ENCODE data around the gene ZNF117.

ZNF117 gene

GRCh38 chr7:65002972-65003585 is 12.2 kb upstream of the ZNF117 start:
- H3K4me1 Mint-ChIP-seq (ENCODE audit: low read depth): peaks cover 35% of the 10 kb centered on the region
- H3K36me3 Mint-ChIP-seq: peaks cover 43% of the 10 kb centered on the region
- H3K4me3 Mint-ChIP-seq: no peak overlapping the region
- no peaks in the 10 kb centered on the region for H3K27me3 Mint-ChIP-seq
- H3K27ac Mint-ChIP-seq: no peak overlapping the region
- peaks cover 18% of the 10 kb centered on the region for H3K9me3 Mint-ChIP-seq (ENCODE audit: low read depth)

GRCh38 chr7:65001291-65001814 is 10.5 kb upstream of the ZNF117 start:
- peaks cover 32% of the 10 kb centered on the region for H3K9me3 Mint-ChIP-seq (ENCODE audit: low read depth)
- no peaks in the 10 kb centered on the region for H3K27me3 Mint-ChIP-seq
- H3K4me3 Mint-ChIP-seq: no peak overlapping the region
- H3K4me1 Mint-ChIP-seq (ENCODE audit: low read depth): peaks cover 27% of the 10 kb centered on the region
- peaks cover 47% of the 10 kb centered on the region for H3K36me3 Mint-ChIP-seq
- H3K27ac Mint-ChIP-seq: no peak overlapping the region

- Mint-ChIP-seq H3K27me3 (no peaks in the 10 kb centered on the region), H3K27ac (no peak overlapping the region), H3K36me3 (peaks cover 46% of the 10 kb centered on the region), H3K4me1 (ENCODE audit: low read depth) (peaks cover 12% of the 10 kb centered on the region), H3K9me3 (ENCODE audit: low read depth) (peaks cover 38% of the 10 kb centered on the region), H3K4me3 (no peak overlapping the region)
Measured at GRCh38 chr7:64999165-65000004, 8.5 kb upstream of the ZNF117 start.

DNA sequence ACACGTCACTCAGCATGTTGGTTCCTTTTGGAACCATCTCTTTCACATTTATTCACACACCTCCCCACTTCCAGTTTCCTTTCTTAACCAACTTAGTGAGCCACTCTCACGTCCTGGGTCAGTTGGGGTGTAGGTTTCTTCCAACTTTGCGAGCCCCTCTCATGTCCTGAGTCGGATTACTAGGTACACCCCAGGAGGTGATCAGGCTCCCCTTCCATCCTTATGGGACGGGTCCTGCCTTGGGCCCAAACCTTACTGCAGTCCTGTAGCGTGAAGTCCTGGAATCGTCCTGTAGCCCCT is 8.0 kb upstream of the ZNF117 start:
- Mint-ChIP-seq H3K27me3 (no peaks in the 10 kb centered on the region), H3K9me3 (ENCODE audit: low read depth) (peaks cover 40% of the 10 kb centered on the region)

GRCh38 chr7:64997927-64998391 is 7.1 kb upstream of the ZNF117 start:
- H3K9me3 Mint-ChIP-seq (ENCODE audit: low read depth): peaks cover 40% of the 10 kb centered on the region

More for the DNA sequence above, 8.0 kb upstream of the ZNF117 start:
- Mint-ChIP-seq H3K27ac (no peak overlapping the region), H3K4me3 (no peak overlapping the region), H3K4me1 (ENCODE audit: low read depth) (peaks cover 9% of the 10 kb centered on the region), H3K36me3 (peaks cover 45% of the 10 kb centered on the region)

GRCh38 chr7:64997164-64997908 is 6.5 kb upstream of the ZNF117 start:
- peaks cover 44% of the 10 kb centered on the region for H3K9me3 Mint-ChIP-seq (ENCODE audit: low read depth)
- no peak overlapping the region for H3K27ac Mint-ChIP-seq
- H3K36me3 Mint-ChIP-seq: peaks cover 38% of the 10 kb centered on the region
- no peak overlapping the region for H3K4me3 Mint-ChIP-seq
- no peaks in the 10 kb centered on the region for H3K27me3 Mint-ChIP-seq
- peaks cover 1% of the 10 kb centered on the region for H3K4me1 Mint-ChIP-seq (ENCODE audit: low read depth)

More at GRCh38 chr7:64997927-64998391, 7.1 kb upstream of the ZNF117 start:
- peaks cover 39% of the 10 kb centered on the region for H3K36me3 Mint-ChIP-seq
- peaks cover 5% of the 10 kb centered on the region for H3K4me1 Mint-ChIP-seq (ENCODE audit: low read depth)
- H3K4me3 Mint-ChIP-seq: no peak overlapping the region
- H3K27me3 Mint-ChIP-seq: no peaks in the 10 kb centered on the region
- no peak overlapping the region for H3K27ac Mint-ChIP-seq

- no peaks in the 10 kb centered on the region for H3K4me1 Mint-ChIP-seq (ENCODE audit: low read depth)
- H3K27ac Mint-ChIP-seq: no peak overlapping the region
- no peaks in the 10 kb centered on the region for H3K27me3 Mint-ChIP-seq
- H3K36me3 Mint-ChIP-seq: peaks cover 35% of the 10 kb centered on the region
- peaks cover 42% of the 10 kb centered on the region for H3K9me3 Mint-ChIP-seq (ENCODE audit: low read depth)
- no peak overlapping the region for H3K4me3 Mint-ChIP-seq
Measured at GRCh38 chr7:64996305-64996704, 5.5 kb upstream of the ZNF117 start.

DNA sequence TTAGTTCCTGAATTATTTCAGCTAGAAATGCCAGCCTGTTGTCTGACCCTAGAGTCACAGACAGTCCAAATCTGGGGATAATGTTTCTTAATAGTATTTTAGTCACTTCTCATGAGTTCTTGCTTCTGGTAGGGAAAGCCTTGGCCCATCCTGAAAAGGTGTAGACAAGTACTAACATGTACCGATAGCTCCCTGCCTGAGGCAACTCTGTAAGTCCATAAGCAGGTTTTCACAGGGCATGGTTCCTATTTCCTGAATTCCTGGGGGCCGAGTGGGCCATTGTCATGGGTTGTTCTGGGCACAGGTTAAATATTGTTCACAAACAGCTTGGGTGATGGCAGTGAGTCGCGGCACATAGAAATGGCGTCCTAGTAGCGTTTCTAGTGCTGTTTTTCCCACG is 3.1 kb upstream of the ZNF117 start:
- H3K36me3 Mint-ChIP-seq: peaks cover 34% of the 10 kb centered on the region
- no peak overlapping the region for H3K27ac Mint-ChIP-seq

GRCh38 chr7:64992971-64993370 is 2.1 kb upstream of the ZNF117 start:
- H3K4me1 Mint-ChIP-seq (ENCODE audit: low read depth): no peaks in the 10 kb centered on the region
- peaks cover 35% of the 10 kb centered on the region for H3K36me3 Mint-ChIP-seq
- H3K27me3 Mint-ChIP-seq: no peaks in the 10 kb centered on the region
- no peak overlapping the region for H3K27ac Mint-ChIP-seq
- no peak overlapping the region for H3K4me3 Mint-ChIP-seq
- H3K9me3 Mint-ChIP-seq (ENCODE audit: low read depth): peaks cover 46% of the 10 kb centered on the region

More for the DNA sequence above, 3.1 kb upstream of the ZNF117 start:
- Mint-ChIP-seq H3K4me3 (no peak overlapping the region), H3K9me3 (ENCODE audit: low read depth) (peaks cover 37% of the 10 kb centered on the region), H3K4me1 (ENCODE audit: low read depth) (no peaks in the 10 kb centered on the region), H3K27me3 (no peaks in the 10 kb centered on the region)

GRCh38 chr7:64990216-64990615 is 620 bp downstream of the ZNF117 start:
- Mint-ChIP-seq H3K9me3 (ENCODE audit: low read depth) (peaks cover 46% of the 10 kb centered on the region), H3K4me1 (ENCODE audit: low read depth) (no peaks in the 10 kb centered on the region), H3K27ac (no peak overlapping the region), H3K4me3 (no peak overlapping the region), H3K27me3 (no peaks in the 10 kb centered on the region), H3K36me3 (peaks cover 51% of the 10 kb centered on the region)

- Mint-ChIP-seq H3K9me3 (ENCODE audit: low read depth) (peaks cover 57% of the 10 kb centered on the region), H3K36me3 (peaks cover 59% of the 10 kb centered on the region)
Measured at GRCh38 chr7:64978497-64979203, 12.2 kb downstream of the ZNF117 start.

GRCh38 chr7:64965594-64965993 is 25.2 kb downstream of the ZNF117 start:
- Mint-ChIP-seq H3K27me3 (peaks cover 3% of the 10 kb centered on the region), H3K4me3 (no peak overlapping the region), H3K9me3 (ENCODE audit: low read depth) (peaks cover 8% of the 10 kb centered on the region), H3K36me3 (peaks cover 6% of the 10 kb centered on the region), H3K4me1 (ENCODE audit: low read depth) (no peaks in the 10 kb centered on the region), H3K27ac (no peak overlapping the region)

More at GRCh38 chr7:64978497-64979203, 12.2 kb downstream of the ZNF117 start:
- H3K4me3 Mint-ChIP-seq: no peak overlapping the region
- no peak overlapping the region for H3K27ac Mint-ChIP-seq
- H3K27me3 Mint-ChIP-seq: no peaks in the 10 kb centered on the region
- H3K4me1 Mint-ChIP-seq (ENCODE audit: low read depth): no peaks in the 10 kb centered on the region

DNA sequence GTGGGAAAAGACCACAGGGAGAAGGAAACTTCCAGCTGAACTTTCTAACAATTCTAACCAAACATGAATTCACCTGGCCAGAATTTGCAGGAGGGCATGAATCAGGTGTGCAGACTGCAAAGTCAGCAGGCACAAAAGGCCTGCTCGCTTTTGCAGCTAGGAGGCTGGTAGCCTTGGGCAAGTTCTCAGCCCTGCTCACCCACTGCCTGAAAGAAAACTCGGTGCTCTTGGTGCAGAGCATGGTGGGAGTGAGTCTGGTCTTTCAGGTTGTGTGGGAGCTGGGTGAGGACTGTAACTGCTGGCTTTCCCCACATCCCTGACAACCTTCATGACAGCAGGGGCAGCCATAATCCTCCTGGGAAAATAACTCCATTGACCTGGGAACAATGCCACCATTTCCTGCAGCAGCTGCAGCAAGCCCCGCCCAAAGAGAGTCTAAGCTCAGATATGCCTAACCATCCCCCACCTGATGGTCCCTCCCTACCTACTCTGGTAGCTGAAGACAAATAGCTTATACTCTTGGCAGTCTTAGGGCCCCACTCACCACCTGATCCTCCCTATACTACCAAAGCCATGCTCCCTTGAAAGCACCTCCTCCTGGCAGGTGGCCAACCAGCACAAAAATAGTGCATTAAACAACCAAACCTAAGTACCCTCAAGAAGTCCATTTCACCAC is 31.6 kb downstream of the ZNF117 start:
- Mint-ChIP-seq H3K9me3 (ENCODE audit: low read depth) (no peaks in the 10 kb centered on the region), H3K27me3 (peaks cover 11% of the 10 kb centered on the region), H3K27ac (no peak overlapping the region), H3K4me1 (ENCODE audit: low read depth) (no peaks in the 10 kb centered on the region), H3K36me3 (no peaks in the 10 kb centered on the region), H3K4me3 (no peak overlapping the region)

- Mint-ChIP-seq H3K4me1 (ENCODE audit: low read depth) (peaks cover 3% of the 10 kb centered on the region), H3K27ac (no peak overlapping the region), H3K4me3 (no peak overlapping the region), H3K27me3 (peaks cover 23% of the 10 kb centered on the region), H3K9me3 (ENCODE audit: low read depth) (no peaks in the 10 kb centered on the region), H3K36me3 (no peaks in the 10 kb centered on the region)
Measured at GRCh38 chr7:64951250-64951848, 39.5 kb downstream of the ZNF117 start.
